Motor neuron (in vitro differentiated cells): ENCODE data around the gene TBL1Y. TPM values are rescaled to one million over a fixed set of nuclear protein-coding genes. Genes with fewer than 3 reads are reported as not detected.

Experiments used
- ATAC-seq, 8 experiments: fragments of 200-7000 bp; cut with Tn5 transposase; replicated peaks in 6 of 8; 2 replicates each; pipeline ENCODE4 v1.8.0; 2021; ENCODE audit warnings: mild to moderate bottlenecking in 8 of 8, moderate library complexity in 8 of 8
- H3K27ac ChIP-seq, 2 donors: fragments of 250-450 bp; sonication (Bioruptor Pico); 2 replicates each; pipeline ENCODE4 v1.9.0; 2021; ENCODE audit warnings: antibody characterized with exemption in 2 of 2, mild to moderate bottlenecking in 2 of 2, moderate library complexity in 1 of 2
- H3K4me1 ChIP-seq, 2 donors: fragments of 250-450 bp; sonication (Bioruptor Pico); replicated peaks in 1 of 2; 2 replicates each; pipeline ENCODE4 v1.6.1; 2021; ENCODE audit warnings: antibody characterized with exemption in 2 of 2, mild to moderate bottlenecking in 2 of 2, moderate library complexity in 1 of 2
- H3K4me3 ChIP-seq, 5 donors: fragments of 250-450 bp; sonication (Bioruptor Pico); 2 replicates each; pipeline ENCODE4 v1.9.0; 2021; ENCODE audit warnings: antibody characterized with exemption in 5 of 5, mild to moderate bottlenecking in 5 of 5, moderate library complexity in 4 of 5
- WGBS, 10 experiments: fragments of 450-650 bp; shearing (Covaris generic); methylation state at CpG; one replicate each; pipeline ENCODE4 v1.0.0; 2022; 5-methylcytosine and 5-hydroxymethylcytosine counted together
- in situ Hi-C, 9 experiments: fragments of 400-800 bp; cut with MboI; loops; one replicate each; pipeline ENCODE4 v1.15.0; 2021; ENCODE audit warnings: low sequenced_read_pairs in 9 of 9, low pct_unique_long_range_greater_than_20kb in 2 of 9; ENCODE audit not compliant: unreplicated experiment in 9 of 9
- total RNA-seq, 8 experiments: library from RNA; unstranded; fragments of 300-600 nt; gene quantifications; 2 replicates each; pipeline versions ENCODE4 v1.2.3 to v1.2.4, GENCODE V29; 2022

The TBL1Y gene
- total RNA-seq, 8 experiments from 2014 or later, result 0.57 to 2.0 (median 1.4) TPM; not detected in 4

GRCh38 chrY:6931779-6932396 is 21.4 kb downstream of the TBL1Y start:
- H3K4me1 ChIP-seq, result no peaks in the 10 kb centered on the region
- in situ Hi-C loops, result no loop called here
- peak in 1 of 8 experiments; percentile 96 for ATAC-seq
- no peak overlapping the region for H3K4me3 ChIP-seq
- no peak overlapping the region for H3K27ac ChIP-seq
- WGBS, 10 experiments, result 0 to 100% (median 100%) methylated on average over 1 to 2 of the region's 4 CpGs; no CpG with 5 or more reads in 7 of the 10 experiments

- Histone ChIP-seq H3K27ac (no peak overlapping the region), H3K4me3 (no peak overlapping the region), H3K4me1 (no peaks in the 10 kb centered on the region)
- ATAC-seq, result no peak
- in situ Hi-C loops, result no loop called here
- 100% methylated on average over 1 of the region's 2 CpGs; no CpG with 5 or more reads in 9 of the 10 experiments for WGBS, 10 experiments
Observed at GRCh38 chrY:6935497-6935896, 25.0 kb downstream of the TBL1Y start.

GRCh38 chrY:6947695-6948094 is 37.2 kb downstream of the TBL1Y start:
- H3K4me3 ChIP-seq, result no peak overlapping the region
- no peak for ATAC-seq
- no peak overlapping the region for H3K27ac ChIP-seq

GRCh38 chrY:6948378-6948777 is 37.9 kb downstream of the TBL1Y start:
- Histone ChIP-seq H3K4me1 (no peaks in the 10 kb centered on the region), H3K27ac (no peak overlapping the region), H3K4me3 (no peak overlapping the region)
- in situ Hi-C loops, result no loop called here
- 42 to 93% (median 65%) methylated on average over 1 to 3 of the region's 13 CpGs; no CpG with 5 or more reads in 5 of the 10 experiments for WGBS, 10 experiments
- no peak for ATAC-seq

More at GRCh38 chrY:6947695-6948094, 37.2 kb downstream of the TBL1Y start:
- H3K4me1 ChIP-seq, result no peaks in the 10 kb centered on the region
- in situ Hi-C loops, result no loop called here

- no peak overlapping the region for H3K4me3 ChIP-seq
- H3K27ac ChIP-seq, result no peak overlapping the region
- H3K4me1 ChIP-seq, result no peaks in the 10 kb centered on the region
- in situ Hi-C loops, result loop anchor here in 2 of 9 experiments (25.0 kb wide), 2 partner anchors 137 to 312 kb away; no protein-coding TSS in a partner anchor
- WGBS, 10 experiments, result 83 to 100% (median 93%) methylated on average over 1 to 4 of the region's 4 CpGs; no CpG with 5 or more reads in 5 of the 10 experiments
- ATAC-seq, result no peak
Observed at GRCh38 chrY:6949947-6950346, 39.5 kb downstream of the TBL1Y start.

- H3K4me3 ChIP-seq, result no peak overlapping the region
- WGBS, 10 experiments, result 10 to 80% methylated on average over 1 to 2 of the region's 11 CpGs; no CpG with 5 or more reads in 8 of the 10 experiments
- no peak overlapping the region for H3K27ac ChIP-seq
- peaks cover 0 to 4% of the 10 kb centered on the region in 2 donors for H3K4me1 ChIP-seq
- peak in 4 of 8 experiments; percentile 26 to 57 (median 42) for ATAC-seq
- in situ Hi-C loops, result loop anchor here in 2 of 9 experiments (25.0 kb wide), 2 partner anchors 123 to 298 kb away; no protein-coding TSS in a partner anchor
Observed at GRCh38 chrY:6964732-6965131, 54.2 kb downstream of the TBL1Y start.

- no peak overlapping the region for H3K27ac ChIP-seq
- in situ Hi-C loops, result loop anchor here in 2 of 9 experiments (25.0 kb wide), 2 partner anchors 121 to 296 kb away; no protein-coding TSS in a partner anchor
- H3K4me3 ChIP-seq, result no peak overlapping the region
- peaks cover 0 to 4% of the 10 kb centered on the region in 2 donors for H3K4me1 ChIP-seq
- 100% methylated on average over 1 of the region's 3 CpGs; no CpG with 5 or more reads in 9 of the 10 experiments for WGBS, 10 experiments
- ATAC-seq, result peak in 7 of 8 experiments; percentile 27 to 99 (median 44)
Observed at GRCh38 chrY:6966521-6966920, 56.0 kb downstream of the TBL1Y start.

GRCh38 chrY:6967736-6968135 is 57.2 kb downstream of the TBL1Y start:
- ATAC-seq, result no peak
- H3K4me3 ChIP-seq, result no peak overlapping the region
- H3K27ac ChIP-seq, result no peak overlapping the region
- no CpG with 5 or more reads among the region's 5 CpGs for WGBS, 10 experiments
- in situ Hi-C loops, result loop anchor here in 2 of 9 experiments (25.0 kb wide), 2 partner anchors 120 to 295 kb away; no protein-coding TSS in a partner anchor
- H3K4me1 ChIP-seq, result peaks cover 0 to 4% of the 10 kb centered on the region in 2 donors

GRCh38 chrY:6968191-6968590 is 57.7 kb downstream of the TBL1Y start:
- Histone ChIP-seq H3K4me3 (no peak overlapping the region), H3K27ac (no peak overlapping the region), H3K4me1 (peaks cover 0 to 4% of the 10 kb centered on the region in 2 donors)
- ATAC-seq, result no peak
- WGBS, 10 experiments, result 20 to 100% (median 90%) methylated on average over 1 of the region's 1 CpG; no CpG with 5 or more reads in 6 of the 10 experiments
- in situ Hi-C loops, result loop anchor here in 2 of 9 experiments (25.0 kb wide), 2 partner anchors 119 to 294 kb away; no protein-coding TSS in a partner anchor

- peak in 5 of 8 experiments; percentile 23 to 73 (median 56) for ATAC-seq
- Histone ChIP-seq H3K4me3 (no peak overlapping the region), H3K4me1 (no peaks in the 10 kb centered on the region), H3K27ac (no peak overlapping the region)
- whole genome bisulfite sequencing, 10 experiments, result no CpG with 5 or more reads among the region's 4 CpGs
- in situ Hi-C loops, result loop anchor here in 2 of 9 experiments (10.0 to 25.0 kb wide), 3 partner anchors 102 to 290 kb away; no protein-coding TSS in a partner anchor
Observed at GRCh38 chrY:6972271-6972887, 61.9 kb downstream of the TBL1Y start.

GRCh38 chrY:6974971-6975370 is 64.5 kb downstream of the TBL1Y start:
- Histone ChIP-seq H3K4me3 (no peak overlapping the region), H3K27ac (no peak overlapping the region), H3K4me1 (no peaks in the 10 kb centered on the region)
- ATAC-seq, result no peak
- WGBS, 10 experiments, result 80 to 100% methylated on average over 1 to 2 of the region's 4 CpGs; no CpG with 5 or more reads in 8 of the 10 experiments
- in situ Hi-C loops, result loop anchor here in 2 of 9 experiments (10.0 to 25.0 kb wide), 3 partner anchors 100 to 287 kb away; no protein-coding TSS in a partner anchor

GRCh38 chrY:6977783-6978182 is 67.3 kb downstream of the TBL1Y start:
- Histone ChIP-seq H3K4me3 (no peak overlapping the region), H3K4me1 (no peaks in the 10 kb centered on the region), H3K27ac (no peak overlapping the region)
- in situ Hi-C loops, result loop anchor here in 1 of 9 experiments (10.0 kb wide), 1 partner anchor 97 kb away; no protein-coding TSS in a partner anchor
- no peak for ATAC-seq
- 100% methylated on average over 1 of the region's 5 CpGs; no CpG with 5 or more reads in 9 of the 10 experiments for WGBS, 10 experiments

GRCh38 chrY:6983221-6983620 is 72.7 kb downstream of the TBL1Y start:
- ATAC-seq, result no peak
- in situ Hi-C loops, result no loop called here
- Histone ChIP-seq H3K4me3 (no peak overlapping the region), H3K27ac (no peak overlapping the region), H3K4me1 (no peaks in the 10 kb centered on the region)
- WGBS, 10 experiments, result 0% methylated on average over 1 of the region's 3 CpGs; no CpG with 5 or more reads in 9 of the 10 experiments
